Fibroblast of skin of scalp (primary cell): ENCODE measurements around the gene EMP1.

Source experiments
- DNase-seq: peaks from one replicate; pipeline ENCODE4 v3.0.0-alpha.2; 2013

The EMP1 gene

DNA sequence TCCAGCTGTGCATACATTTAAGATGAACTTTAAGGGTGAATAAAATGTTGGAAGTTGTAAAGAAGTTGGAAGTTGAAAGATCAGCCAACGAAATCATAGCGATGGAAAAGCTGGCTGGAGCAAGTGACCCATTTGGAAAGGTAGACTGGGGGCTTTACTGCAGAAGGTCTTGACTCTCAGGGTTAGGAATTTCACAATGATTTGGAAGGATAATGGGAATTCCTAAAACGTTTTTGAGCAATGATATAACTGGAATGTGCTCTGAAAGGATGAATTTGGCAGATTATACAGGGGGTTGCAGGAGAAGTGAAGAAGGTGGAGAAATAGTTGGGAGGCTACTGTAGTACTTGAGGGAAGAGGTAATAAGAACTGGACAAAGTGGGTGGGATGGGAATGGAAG lies 27.4 kb downstream of the EMP1 start:
- DNase-seq, result peak; percentile 57

GRCh38 chr12:13227191-13227590 lies 30.7 kb downstream of the EMP1 start:
- DNase-seq, result no peak

- no peak for DNase-seq
Measured at GRCh38 chr12:13228579-13228978, 32.1 kb downstream of the EMP1 start.

GRCh38 chr12:13229504-13229903 lies 33.0 kb downstream of the EMP1 start:
- no peak for DNase-seq

GRCh38 chr12:13230500-13230899 lies 34.0 kb downstream of the EMP1 start:
- DNase-seq, result peak; percentile 80

- DNase-seq, result peak; percentile 66
Measured at GRCh38 chr12:13233830-13234641, 37.5 kb downstream of the EMP1 start.

GRCh38 chr12:13238204-13238603 lies 41.7 kb downstream of the EMP1 start:
- DNase-seq, result no peak

DNA sequence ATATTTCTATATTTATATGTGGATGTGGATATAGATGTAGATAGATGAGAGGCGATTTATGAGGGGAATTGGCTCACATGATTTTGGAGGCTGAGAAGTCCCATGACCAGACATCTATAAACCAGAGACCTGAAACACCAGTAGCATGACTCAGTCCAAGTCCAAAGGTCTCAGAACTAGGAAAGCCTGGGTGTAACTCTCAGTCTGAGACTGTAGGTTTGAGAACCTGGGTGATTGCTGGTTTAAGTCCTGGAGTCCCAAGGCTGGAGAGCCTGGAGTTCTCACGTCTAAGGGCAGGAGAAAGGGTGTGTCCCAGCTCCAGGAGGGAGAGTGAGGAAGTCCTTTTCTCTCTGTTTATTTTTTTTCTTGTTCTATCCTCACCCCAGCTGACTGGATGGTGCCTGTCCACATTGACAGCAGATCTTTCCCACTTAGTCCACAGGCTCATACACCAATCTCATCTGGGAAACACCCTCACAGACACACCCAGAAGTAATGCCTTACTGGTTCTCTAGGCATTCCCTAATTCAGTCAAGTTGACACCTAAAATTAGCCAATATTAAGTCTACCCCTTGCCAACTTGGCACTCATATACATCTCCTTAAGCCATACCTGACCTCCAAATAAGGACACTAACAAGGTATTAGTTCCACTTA lies 45.4 kb downstream of the EMP1 start:
- no peak for DNase-seq

- no peak for DNase-seq
Measured at GRCh38 chr12:13242936-13243335, 46.4 kb downstream of the EMP1 start.

DNA sequence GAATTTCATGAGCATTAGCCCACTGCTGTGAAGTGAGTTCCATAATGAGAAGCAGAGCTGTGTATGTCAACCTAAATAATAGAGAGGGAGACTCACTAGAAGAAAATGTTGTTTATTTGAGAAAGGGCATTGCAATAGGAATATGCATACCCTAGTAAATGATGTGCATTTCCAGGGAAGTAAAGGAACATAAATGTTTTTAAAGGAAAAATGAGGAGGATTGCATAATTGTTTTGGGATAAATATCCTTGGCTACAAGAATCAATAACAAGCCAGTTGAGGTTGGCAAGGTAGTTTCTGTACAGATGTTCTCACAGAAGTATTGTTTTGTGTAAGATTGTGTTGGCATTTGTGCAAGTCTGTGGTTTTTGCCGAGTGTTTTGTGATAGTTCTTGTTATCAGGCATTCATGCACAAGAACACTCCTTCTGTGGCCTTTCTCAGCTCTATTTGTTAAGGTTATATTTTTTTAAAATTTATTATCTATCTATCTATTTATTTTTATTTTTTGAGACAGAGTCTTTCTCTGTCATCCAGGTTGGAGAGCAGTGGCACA lies 47.1 kb downstream of the EMP1 start:
- no peak for DNase-seq

GRCh38 chr12:13247596-13247995 lies 51.1 kb downstream of the EMP1 start:
- DNase-seq, result no peak

DNA sequence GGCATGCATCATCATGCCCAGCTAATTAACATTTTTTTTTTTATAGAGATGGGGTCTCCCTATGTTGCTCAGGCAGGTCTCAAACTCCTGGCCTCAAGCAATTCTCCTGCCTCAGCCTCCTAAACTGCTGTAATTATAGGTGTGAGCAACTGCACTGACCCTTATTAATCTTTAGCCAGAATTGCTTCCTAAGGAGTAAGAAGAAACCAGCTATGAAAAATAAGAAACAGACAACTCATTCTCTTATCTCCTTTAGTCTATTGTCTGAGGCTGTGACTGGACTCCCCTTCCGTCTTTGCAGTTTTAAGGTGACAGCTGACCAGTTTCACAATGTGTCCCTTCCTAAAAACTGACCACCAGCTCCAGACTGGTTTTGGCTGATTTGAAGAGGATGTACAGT lies 52.4 kb downstream of the EMP1 start:
- DNase-seq, result no peak

GRCh38 chr12:13250416-13250815 lies 53.9 kb downstream of the EMP1 start:
- DNase-seq, result peak; percentile 17

- DNase-seq, result no peak
Measured at GRCh38 chr12:13251521-13251920, 55.0 kb downstream of the EMP1 start.

DNA sequence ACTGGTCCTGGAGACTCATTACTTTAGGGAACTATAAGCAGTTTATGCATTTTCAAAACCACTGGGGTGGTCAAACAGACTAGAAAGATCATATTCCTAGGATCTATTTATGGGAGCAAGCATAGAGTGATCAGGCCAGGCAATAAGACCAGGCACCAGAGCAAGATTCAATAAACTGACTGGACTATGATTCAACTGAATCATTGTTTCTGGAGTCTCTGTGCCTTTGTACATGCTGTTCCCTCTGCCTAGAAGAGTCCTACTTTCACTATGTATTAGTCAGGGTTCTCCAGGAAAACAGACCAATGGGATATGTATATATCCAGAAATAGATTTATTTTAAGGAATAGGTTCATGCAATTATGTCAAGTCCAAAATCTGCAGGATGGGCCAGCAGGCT lies 55.5 kb downstream of the EMP1 start:
- no peak for DNase-seq

DNA sequence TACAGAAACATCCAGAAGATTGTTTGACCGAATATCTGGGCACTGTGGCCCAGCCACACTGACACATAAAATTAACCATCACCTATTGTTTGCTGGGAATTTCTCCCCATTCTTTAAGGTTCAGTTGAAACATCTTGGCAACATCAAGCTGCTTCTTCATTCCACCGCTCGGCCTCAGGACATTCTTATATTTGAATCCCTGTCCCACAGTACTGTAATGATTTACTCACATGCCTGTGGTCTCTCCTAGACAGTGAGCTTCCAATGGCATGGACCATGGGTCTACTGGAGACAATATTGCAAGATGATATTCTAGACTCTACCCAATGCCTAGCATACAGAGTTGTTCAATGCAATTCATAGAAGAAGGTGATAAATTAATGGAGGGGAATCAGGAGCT lies 56.1 kb downstream of the EMP1 start:
- no peak for DNase-seq

- no peak for DNase-seq
Measured at GRCh38 chr12:13253966-13254760, 57.6 kb downstream of the EMP1 start.

GRCh38 chr12:13255792-13256691 lies 59.5 kb downstream of the EMP1 start:
- DNase-seq, result peak; percentile 95

DNA sequence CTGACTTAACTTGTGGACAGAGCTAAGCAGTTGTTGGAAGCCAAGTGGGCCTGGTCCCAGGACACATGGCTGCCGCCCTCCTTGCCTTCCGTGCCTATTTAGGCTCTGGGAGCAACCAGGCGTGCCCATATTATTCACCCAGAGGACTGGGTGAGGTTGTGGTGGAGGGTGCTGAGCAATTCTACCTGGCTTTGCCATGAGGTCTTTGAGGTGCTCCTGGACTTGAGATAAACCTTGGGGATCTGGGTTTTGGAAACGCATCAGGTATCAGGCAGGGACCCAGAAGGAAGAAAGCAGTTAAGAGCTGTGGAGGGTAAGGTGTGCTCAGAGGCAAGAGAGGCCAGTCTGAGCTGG lies 60.1 kb downstream of the EMP1 start:
- no peak for DNase-seq

- no peak for DNase-seq
Measured at GRCh38 chr12:13257356-13257875, 60.9 kb downstream of the EMP1 start.

DNA sequence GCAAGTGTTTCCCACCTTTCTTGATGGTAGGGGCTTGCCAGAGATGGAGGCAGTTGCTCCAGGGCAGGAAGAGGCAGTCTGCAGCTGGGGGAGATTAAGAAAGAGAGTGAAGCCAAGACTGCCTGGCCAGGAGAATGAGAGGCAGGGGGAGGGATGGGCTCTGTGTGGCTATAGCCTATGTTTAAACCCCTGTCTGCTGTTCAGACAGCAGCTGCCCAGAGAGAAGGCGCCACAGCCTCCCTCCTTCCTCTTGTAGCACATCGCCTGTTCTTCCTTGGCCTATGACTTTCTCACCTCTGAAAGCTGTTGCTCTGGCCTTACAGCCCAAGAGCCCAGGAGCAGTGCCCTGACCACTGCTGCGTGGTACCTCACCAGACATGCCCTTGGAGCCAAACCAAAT lies 61.7 kb downstream of the EMP1 start:
- DNase-seq, result no peak

- no peak for DNase-seq
Measured at GRCh38 chr12:13258717-13259119, 62.2 kb downstream of the EMP1 start.
